Esophagus muscularis mucosa (tissue), 4 donors: ENCODE measurements around the gene PTGFR.

Experiments used
- EP300 ChIP-seq: sonication (generic); formaldehyde crosslinking; IDR thresholded peaks from one replicate; pipeline ENCODE4 v1.6.1; 2017; ENCODE audit warnings: antibody characterized with exemption
- POLR2A ChIP-seq: fragments of 450-650 bp; IDR thresholded peaks from one replicate; pipeline ENCODE4 v1.6.1; 2017; ENCODE audit warnings: antibody characterized with exemption, moderate library complexity, mild to moderate bottlenecking, low read depth
- POLR2AphosphoS5 ChIP-seq, 2 donors: sonication (generic); formaldehyde crosslinking; IDR thresholded peaks; one replicate each; pipeline ENCODE4 v1.6.1; 2017; ENCODE audit warnings: antibody characterized with exemption in 2 of 2
- TF ChIP-seq, protein P1 (sequence below), 3 experiments: fragments of 200-600 bp in 2 of 3; fragments of 450-650 bp in 1 of 3; sonication (generic) in 2 of 3; IDR thresholded peaks; one replicate each; pipeline ENCODE4 v1.5.1; 2017 to 2019; ENCODE audit warnings: antibody characterized with exemption in 3 of 3, mild to moderate bottlenecking in 2 of 3, moderate library complexity in 1 of 3

DNA sequence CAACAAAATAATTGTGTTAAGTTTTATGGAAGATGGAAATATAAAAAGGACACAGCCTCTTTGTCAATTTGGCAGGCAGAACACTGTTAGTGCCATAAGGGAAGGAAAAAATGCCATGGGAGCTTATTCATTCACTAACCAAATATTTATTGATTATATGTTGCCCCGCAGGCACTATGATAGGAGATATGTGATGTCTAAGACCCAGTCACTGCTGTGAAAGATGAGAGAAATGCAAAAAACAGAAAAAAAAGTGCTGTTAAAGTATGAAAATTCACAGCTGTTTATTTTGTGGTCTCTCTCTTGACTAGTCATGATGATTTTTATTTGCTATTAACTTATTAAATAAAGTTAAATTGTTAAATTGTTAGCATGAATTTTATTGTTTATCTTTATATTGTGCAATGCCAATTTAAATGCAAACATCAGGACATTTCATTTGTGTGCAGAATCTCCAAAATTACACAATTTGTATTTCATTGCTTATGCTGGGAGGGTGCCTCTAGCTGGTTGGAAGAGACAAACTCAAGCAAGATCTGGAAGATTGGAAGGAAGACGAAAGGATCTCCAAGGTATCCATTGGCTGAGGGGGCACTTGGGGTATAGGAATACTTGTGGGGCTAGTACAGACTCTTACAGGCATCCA, 17.8 kb upstream of the PTGFR start:
- TF ChIP-seq, protein P1, sequence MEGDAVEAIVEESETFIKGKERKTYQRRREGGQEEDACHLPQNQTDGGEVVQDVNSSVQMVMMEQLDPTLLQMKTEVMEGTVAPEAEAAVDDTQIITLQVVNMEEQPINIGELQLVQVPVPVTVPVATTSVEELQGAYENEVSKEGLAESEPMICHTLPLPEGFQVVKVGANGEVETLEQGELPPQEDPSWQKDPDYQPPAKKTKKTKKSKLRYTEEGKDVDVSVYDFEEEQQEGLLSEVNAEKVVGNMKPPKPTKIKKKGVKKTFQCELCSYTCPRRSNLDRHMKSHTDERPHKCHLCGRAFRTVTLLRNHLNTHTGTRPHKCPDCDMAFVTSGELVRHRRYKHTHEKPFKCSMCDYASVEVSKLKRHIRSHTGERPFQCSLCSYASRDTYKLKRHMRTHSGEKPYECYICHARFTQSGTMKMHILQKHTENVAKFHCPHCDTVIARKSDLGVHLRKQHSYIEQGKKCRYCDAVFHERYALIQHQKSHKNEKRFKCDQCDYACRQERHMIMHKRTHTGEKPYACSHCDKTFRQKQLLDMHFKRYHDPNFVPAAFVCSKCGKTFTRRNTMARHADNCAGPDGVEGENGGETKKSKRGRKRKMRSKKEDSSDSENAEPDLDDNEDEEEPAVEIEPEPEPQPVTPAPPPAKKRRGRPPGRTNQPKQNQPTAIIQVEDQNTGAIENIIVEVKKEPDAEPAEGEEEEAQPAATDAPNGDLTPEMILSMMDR (IDR thresholded peaks at IDR 0.05) = no peak
- TF ChIP-seq EP300 (no peak), POLR2A (no peak), POLR2AphosphoS5 (IDR thresholded peaks at IDR 0.05) (no peak)
